K562 (cell line): ENCODE measurements around the gene GABPB1. TPM values are rescaled to one million over a fixed set of nuclear protein-coding genes. Genes with fewer than 3 reads are reported as not detected.

Experiments used
- ATAC-seq: fragments of 200-7000 bp; cut with Tn5 transposase; 3 replicates; pipeline ENCODE4 v1.9.1; 2020; ENCODE audit warnings: moderate library complexity
- BruUV-seq: library from RNA; stranded (reverse); fragments of 400-500 nt; replicated peaks from 2 replicates; lab custom pipeline; 2021; lab: Mats Ljungman, UMichigan
- CTCF ChIA-PET: fragments of 300-600 bp; formaldehyde crosslinking; extraction: SDS; loops from one replicate; lab custom pipeline; 2021; ENCODE audit warnings: low intra/inter-chr PET ratio; lab: Yijun Ruan, JAX
- POLR2A ChIA-PET: fragments of 300-600, 350-650 bp; sonication (Branson Sonifier 250); formaldehyde crosslinking; extraction: SDS; loops from one replicate; lab custom pipeline; 2021; ENCODE audit warnings: antibody characterized with exemption, inconsistent platforms; lab: Yijun Ruan, JAX
- DNase-seq, 4 experiments: peaks; one replicate each; pipeline versions ENCODE4 v3.0.0 to v3.0.0-alpha.2; 2011 to 2018; ENCODE audit warnings: low spot score in 3 of 4, mixed read lengths in 3 of 4; ENCODE audit errors: extremely low read depth in 1 of 4
- FAIRE-seq: peaks from 2 replicates; lab custom pipeline; 2011; peaks lifted over from hg19 to GRCh38; lab: Jason Lieb, UNC
- H2AFZ ChIP-seq: 2 replicates; pipeline ENCODE4 v1.6.0; 2011; ENCODE audit warnings: low read depth, low read length, control low read depth, inconsistent platforms
- H3K27ac ChIP-seq: fragments of 200-600 bp; 3 replicates; pipeline ENCODE4 v1.8.0; 2011; ENCODE audit warnings: low read depth, mild to moderate bottlenecking, control low read depth, inconsistent platforms, low read length, moderate library complexity, mixed read lengths; ENCODE audit errors: extremely low read depth
- H3K27me3 ChIP-seq, 2 experiments: fragments of 300-600 bp in 1 of 2; 2 replicates in 1 of 2; 3 replicates in 1 of 2; pipeline versions ENCODE4 v1.6.0 to v1.8.0; 2011; ENCODE audit warnings: inconsistent platforms in 2 of 2, low read length in 2 of 2, mild to moderate bottlenecking in 1 of 2, mixed read lengths in 1 of 2, moderate library complexity in 1 of 2; ENCODE audit not compliant: control insufficient read depth in 2 of 2, insufficient read depth in 2 of 2
- H3K36me3 ChIP-seq: fragments of 300-600 bp; 3 replicates; pipeline ENCODE4 v1.8.0; 2011; ENCODE audit warnings: mild to moderate bottlenecking, low read length, inconsistent platforms; ENCODE audit not compliant: control insufficient read depth, insufficient read depth
- H3K4me1 ChIP-seq, 2 experiments: fragments of 200-600 bp in 1 of 2; replicated peaks in 1 of 2; 2 replicates in 1 of 2; 3 replicates in 1 of 2; pipeline versions ENCODE4 v1.5.1 to v1.8.0; 2011; ENCODE audit warnings: inconsistent platforms in 2 of 2, low read length in 2 of 2, mild to moderate bottlenecking in 1 of 2, mixed read lengths in 1 of 2, moderate library complexity in 1 of 2; ENCODE audit not compliant: control insufficient read depth in 2 of 2, insufficient read depth in 2 of 2
- H3K4me2 ChIP-seq: 2 replicates; pipeline ENCODE4 v1.6.1; 2011; ENCODE audit warnings: low read length, control low read depth, inconsistent platforms, mixed read lengths; ENCODE audit not compliant: insufficient read depth
- H3K4me3 ChIP-seq: fragments of 200-600 bp; sonication (generic), shearing (Covaris generic); 2 replicates; pipeline ENCODE4 v1.5.1; 2016; ENCODE audit warnings: control low read depth, inconsistent platforms
- H3K79me2 ChIP-seq: fragments of 200-600 bp; 3 replicates; pipeline ENCODE4 v1.8.0; 2011; ENCODE audit warnings: low read length, inconsistent platforms; ENCODE audit not compliant: control insufficient read depth, insufficient read depth
- H3K9ac ChIP-seq, 2 experiments: 2 replicates each; pipeline versions ENCODE4 v1.6.0 to v1.6.1; 2011; ENCODE audit warnings: low read depth in 2 of 2, low read length in 2 of 2, control low read depth in 1 of 2, inconsistent platforms in 1 of 2, mild to moderate bottlenecking in 1 of 2, mixed read lengths in 1 of 2; ENCODE audit not compliant: insufficient read depth in 1 of 2
- H3K9me1 ChIP-seq: one replicate; pipeline ENCODE4 v1.6.0; 2011; ENCODE audit warnings: inconsistent platforms, mild to moderate bottlenecking, low read length, moderate library complexity; ENCODE audit not compliant: control insufficient read depth, insufficient read depth
- H3K9me3 ChIP-seq: replicated peaks from 2 replicates; pipeline ENCODE4 v1.5.1; 2011; ENCODE audit warnings: low read depth, low read length, inconsistent platforms; ENCODE audit not compliant: control insufficient read depth, insufficient read depth
- H4K20me1 ChIP-seq: replicated peaks from 2 replicates; pipeline ENCODE4 v1.6.1; 2011; ENCODE audit warnings: low read length, inconsistent platforms, mixed read lengths; ENCODE audit not compliant: control insufficient read depth, insufficient read depth
- CBFB ChIP-seq: sonication (generic); formaldehyde crosslinking; IDR thresholded peaks from 2 replicates; pipeline ENCODE4 v1.4.0; 2020; ENCODE audit warnings: mild to moderate bottlenecking, missing genetic modification reagents
- EP400 ChIP-seq: fragments of 450-650 bp; IDR thresholded peaks from 2 replicates; pipeline ENCODE4 v1.6.1; 2017; ENCODE audit warnings: antibody characterized with exemption, mild to moderate bottlenecking, moderate library complexity
- GABPB2 ChIP-seq: fragments of 250-450 bp; sonication (Bioruptor Pico); conservative IDR thresholded peaks from 2 replicates; pipeline ENCODE4 v1.5.1; 2021; ENCODE audit warnings: mild to moderate bottlenecking
- MTF1 ChIP-seq: fragments of 250-450 bp; sonication (Bioruptor Pico); IDR thresholded peaks from 2 replicates; pipeline ENCODE4 v1.9.0; 2021; ENCODE audit warnings: moderate library complexity, mild to moderate bottlenecking, inconsistent platforms, borderline replicate concordance
- NKRF ChIP-seq: fragments of 450-650 bp; IDR thresholded peaks from 2 replicates; pipeline ENCODE4 v1.6.1; 2016; ENCODE audit warnings: borderline replicate concordance
- OTX1 ChIP-seq: fragments of 450-650 bp; formaldehyde crosslinking; IDR thresholded peaks from 2 replicates; pipeline ENCODE4 v1.4.0; 2022; ENCODE audit warnings: mild to moderate bottlenecking
- PTBP1 ChIP-seq: fragments of 200-400 bp; formaldehyde crosslinking; IDR thresholded peaks from 2 replicates; pipeline ENCODE4 v1.6.1; 2017; ENCODE audit warnings: low read depth, low read length
- STAT6 ChIP-seq: sonication (generic); formaldehyde crosslinking; IDR thresholded peaks from 2 replicates; pipeline ENCODE4 v1.8.1; 2023; ENCODE audit warnings: mild to moderate bottlenecking, missing genetic modification reagents
- THAP7 ChIP-seq: fragments of 250-450 bp; sonication (Bioruptor Pico); IDR thresholded peaks from 2 replicates; pipeline ENCODE4 v1.5.0; 2021
- ZNF311 ChIP-seq: fragments of 250-450 bp; sonication (Bioruptor Pico); IDR thresholded peaks from 2 replicates; pipeline ENCODE4 v1.4.0; 2020; ENCODE audit warnings: mild to moderate bottlenecking, moderate library complexity
- WGBS: fragments of 100-300 bp; shearing (Covaris generic); methylation state at CpG from one replicate; pipeline ENCODE4 v1.1.6; 2016; ENCODE audit warnings: low coverage, mixed read lengths; ENCODE audit not compliant: insufficient coverage; ENCODE audit errors: missing lambda C conversion rate; 5-methylcytosine and 5-hydroxymethylcytosine counted together
- in situ Hi-C: fragments of 300-500 bp; cut with MboI; formaldehyde crosslinking; loops from 4 replicates; pipeline ENCODE4 v1.15.0; 2018; ENCODE audit warnings: inconsistent platforms, mixed read lengths
- intact Hi-C: fragments of 100-400 bp; cut with micrococcal nuclease; formaldehyde crosslinking; loops from 2 replicates; pipeline ENCODE4 v1.14.2; 2022
- polyA plus RNA-seq, 8 experiments: library from polyadenylated mRNA; depleted of rRNA in 4 of 8; stranded (reverse) in 5 of 8; unstranded in 3 of 8; fragments of >200 nt; fragmentation: Nextera tagmentation in 2 of 8; fragmentation: Illumina TruSeq in 1 of 8; extraction: Ambion mirVana in 2 of 8; extraction: Trizol in 1 of 8; gene quantifications; 2 replicates each; pipeline versions ENCODE4 v1.2.1 to v1.2.3, GENCODE V29; 2011 to 2014; ENCODE audit warnings: inconsistent platforms in 1 of 8, missing spikeins in 1 of 8
- total RNA-seq, 7 experiments: library from RNA; depleted of rRNA in 6 of 7; stranded (reverse); fragments of >200 nt in 6 of 7; fragmentation: Illumina TruSeq in 2 of 7; extraction: Trizol in 2 of 7; gene quantifications; 2 replicates each; pipeline versions ENCODE4 v1.2.1 to v1.2.3, GENCODE V29; 2011 to 2021; ENCODE audit warnings: low replicate concordance in 1 of 7
- TF ChIP-seq, protein P1 (sequence below): fragments of 250-450 bp; sonication (Bioruptor Pico); IDR thresholded peaks from 2 replicates; pipeline ENCODE4 v1.5.0; 2021; ENCODE audit warnings: mild to moderate bottlenecking, borderline replicate concordance

GABPB1 gene
- total and polyA plus RNA-seq, 9 of the 15 experiments (the other 6 are each of a cell fraction or from before 2014, with no cell fraction given), result 11.8 to 42.3 (median 33.2) TPM

DNA sequence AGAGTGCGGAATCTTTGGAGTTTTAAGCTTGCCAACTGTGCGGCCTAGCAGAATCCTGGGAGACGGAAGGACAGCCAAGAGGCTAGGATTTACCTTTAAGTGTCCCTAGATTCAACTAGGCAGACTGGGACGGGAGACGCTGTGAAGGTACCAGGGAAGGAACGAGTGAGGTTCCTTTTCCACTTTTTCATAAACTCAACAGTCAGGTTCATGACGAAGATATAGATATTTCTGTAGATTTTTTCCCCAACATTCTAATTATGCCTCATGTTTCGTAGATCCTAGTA lies 564 bp upstream of the GABPB1 start (continued):
- TF ChIP-seq PTBP1, result no peak
- no peak for TF ChIP-seq ZNF311
- no peak for TF ChIP-seq GABPB2

- WGBS, result under 1% methylated on average over 63 of the region's 79 CpGs
- H3K4me2 ChIP-seq, result peak overlapping the region; percentile 95
- H3K9me1 ChIP-seq, result no peaks in the 10 kb centered on the region
- no peaks in the 10 kb centered on the region for H3K27me3 ChIP-seq
- in situ Hi-C loops, result loop anchor here (10.0 kb wide), 1 partner anchor 551 kb away; the partner anchor contains the start of gene AP4E1
- peaks cover 44% of the 10 kb centered on the region for H3K36me3 ChIP-seq
- DNase-seq, result peak; percentile 52 to 71 (median 70)
- H3K27ac ChIP-seq, result peak overlapping the region; percentile 96
- intact Hi-C loops, result loop anchor here (2.0 to 10.0 kb wide), 2 partner anchors 71 to 551 kb away; partner anchors contain the start of genes AP4E1 and USP8
- ATAC-seq, result peak; percentile 53
- peak overlapping the region; percentile 89 for H3K4me3 ChIP-seq
- H3K9me3 ChIP-seq, result no peaks in the 10 kb centered on the region
- ChIA-PET POLR2A (interaction anchor here (0.6 to 1.5 kb wide), 14 partner anchors 8 to 1590 kb away, joined by 3 to 11 read pairs (median 3); partner anchors contain the start of gene USP8), CTCF (no interaction called here)
- peaks cover 9 to 14% of the 10 kb centered on the region in 2 experiments for H3K4me1 ChIP-seq
- 0 out of 2 replicates have a peak, but pooled peaks cover 9% of the 10 kb centered on the region for H4K20me1 ChIP-seq
- no TSS peak for BruUV-seq
- peak; percentile 67 for FAIRE-seq
- peak overlapping the region; percentile 99 to 100 for H3K9ac ChIP-seq
- peak overlapping the region; percentile 99 for H2AFZ ChIP-seq
- H3K79me2 ChIP-seq, result peaks cover 97% of the 10 kb centered on the region
- TF ChIP-seq EP400 (no peak), THAP7 (CRISPR knock-in tag) (peak; percentile 41; the same call in 1 of the 2 replicates), CBFB (CRISPR knock-in tag) (peak; percentile 63; the same call in 1 of the 2 replicates), STAT6 (CRISPR knock-in tag) (no peak), MTF1 (no peak), OTX1 (CRISPR knock-in tag) (no peak), NKRF (0 out of 2 replicates have a peak, but pooled peaks have one; percentile 47)
- TF ChIP-seq, protein P1, sequence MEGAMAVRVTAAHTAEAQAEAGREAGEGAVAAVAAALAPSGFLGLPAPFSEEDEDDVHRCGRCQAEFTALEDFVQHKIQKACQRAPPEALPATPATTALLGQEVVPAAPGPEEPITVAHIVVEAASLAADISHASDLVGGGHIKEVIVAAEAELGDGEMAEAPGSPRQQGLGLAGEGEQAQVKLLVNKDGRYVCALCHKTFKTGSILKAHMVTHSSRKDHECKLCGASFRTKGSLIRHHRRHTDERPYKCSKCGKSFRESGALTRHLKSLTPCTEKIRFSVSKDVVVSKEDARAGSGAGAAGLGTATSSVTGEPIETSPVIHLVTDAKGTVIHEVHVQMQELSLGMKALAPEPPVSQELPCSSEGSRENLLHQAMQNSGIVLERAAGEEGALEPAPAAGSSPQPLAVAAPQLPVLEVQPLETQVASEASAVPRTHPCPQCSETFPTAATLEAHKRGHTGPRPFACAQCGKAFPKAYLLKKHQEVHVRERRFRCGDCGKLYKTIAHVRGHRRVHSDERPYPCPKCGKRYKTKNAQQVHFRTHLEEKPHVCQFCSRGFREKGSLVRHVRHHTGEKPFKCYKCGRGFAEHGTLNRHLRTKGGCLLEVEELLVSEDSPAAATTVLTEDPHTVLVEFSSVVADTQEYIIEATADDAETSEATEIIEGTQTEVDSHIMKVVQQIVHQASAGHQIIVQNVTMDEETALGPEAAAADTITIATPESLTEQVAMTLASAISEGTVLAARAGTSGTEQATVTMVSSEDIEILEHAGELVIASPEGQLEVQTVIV (CRISPR knock-in tag), result no peak
Observed at GRCh38 chr15:50353975-50354837, 792 bp downstream of the GABPB1 start.
